ENCODE measurements around the gene F7.

F7 gene

DNA sequence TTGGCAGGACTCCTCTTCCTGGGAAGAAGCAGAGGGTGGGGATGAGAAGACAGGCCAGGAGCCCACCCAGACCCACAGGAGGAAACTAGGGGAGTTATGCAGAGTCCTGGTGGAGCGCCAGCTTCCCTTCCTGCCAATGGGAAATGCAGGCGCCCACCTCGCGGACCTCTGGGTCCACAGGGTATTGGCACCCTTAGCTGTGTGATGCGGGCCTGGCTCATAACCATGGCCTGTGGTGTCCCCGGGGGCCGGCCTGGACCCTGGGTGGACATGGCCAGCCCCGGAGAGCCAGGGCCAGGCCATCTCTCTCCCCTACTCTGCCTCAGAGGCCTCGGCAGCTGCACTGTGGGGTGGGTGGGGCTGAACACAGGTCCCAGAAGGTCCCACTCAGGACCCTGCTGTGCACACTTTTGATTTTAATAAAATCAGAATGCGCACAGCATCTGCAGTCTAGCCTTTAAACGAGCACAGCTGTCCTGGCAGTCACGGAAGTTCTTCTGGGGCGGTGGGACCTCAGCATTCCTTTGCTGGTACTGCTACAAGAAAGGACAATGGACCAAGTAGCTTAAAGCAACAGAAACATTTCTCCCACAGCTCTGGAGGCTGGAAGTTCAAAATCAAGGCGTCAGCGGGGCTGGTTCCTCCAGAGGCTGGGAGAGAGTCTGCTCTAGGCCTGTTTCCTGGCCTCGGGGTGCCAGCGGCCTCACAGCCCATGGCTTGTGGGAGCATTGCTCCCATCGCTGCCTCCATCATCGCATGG, 18.8 kb downstream of the F7 start:
- ChIA-PET POLR2A (no interaction called here), CTCF (no interaction called here)
- H3K4me3 ChIP-seq (ENCODE audit: low read depth, low read length) = no peak overlapping the region
- DNase-seq (ENCODE audit: low read depth, low spot score) = no peak
- TF ChIP-seq, protein P1, sequence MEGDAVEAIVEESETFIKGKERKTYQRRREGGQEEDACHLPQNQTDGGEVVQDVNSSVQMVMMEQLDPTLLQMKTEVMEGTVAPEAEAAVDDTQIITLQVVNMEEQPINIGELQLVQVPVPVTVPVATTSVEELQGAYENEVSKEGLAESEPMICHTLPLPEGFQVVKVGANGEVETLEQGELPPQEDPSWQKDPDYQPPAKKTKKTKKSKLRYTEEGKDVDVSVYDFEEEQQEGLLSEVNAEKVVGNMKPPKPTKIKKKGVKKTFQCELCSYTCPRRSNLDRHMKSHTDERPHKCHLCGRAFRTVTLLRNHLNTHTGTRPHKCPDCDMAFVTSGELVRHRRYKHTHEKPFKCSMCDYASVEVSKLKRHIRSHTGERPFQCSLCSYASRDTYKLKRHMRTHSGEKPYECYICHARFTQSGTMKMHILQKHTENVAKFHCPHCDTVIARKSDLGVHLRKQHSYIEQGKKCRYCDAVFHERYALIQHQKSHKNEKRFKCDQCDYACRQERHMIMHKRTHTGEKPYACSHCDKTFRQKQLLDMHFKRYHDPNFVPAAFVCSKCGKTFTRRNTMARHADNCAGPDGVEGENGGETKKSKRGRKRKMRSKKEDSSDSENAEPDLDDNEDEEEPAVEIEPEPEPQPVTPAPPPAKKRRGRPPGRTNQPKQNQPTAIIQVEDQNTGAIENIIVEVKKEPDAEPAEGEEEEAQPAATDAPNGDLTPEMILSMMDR (IDR thresholded peaks at IDR 0.05; ENCODE audit: insufficient read depth, low read length, missing control alignments) = no peak

- TF ChIP-seq, protein P1 (IDR thresholded peaks at IDR 0.05; ENCODE audit: insufficient read depth, low read length, missing control alignments) = no peak
- H3K4me3 ChIP-seq (ENCODE audit: low read depth, low read length) = no peak overlapping the region
- ChIA-PET POLR2A (no interaction called here), CTCF (no interaction called here)
- no peak for DNase-seq (ENCODE audit: low read depth, low spot score)
Observed at GRCh38 chr13:113125506-113126264, 20.1 kb downstream of the F7 start.

DNA sequence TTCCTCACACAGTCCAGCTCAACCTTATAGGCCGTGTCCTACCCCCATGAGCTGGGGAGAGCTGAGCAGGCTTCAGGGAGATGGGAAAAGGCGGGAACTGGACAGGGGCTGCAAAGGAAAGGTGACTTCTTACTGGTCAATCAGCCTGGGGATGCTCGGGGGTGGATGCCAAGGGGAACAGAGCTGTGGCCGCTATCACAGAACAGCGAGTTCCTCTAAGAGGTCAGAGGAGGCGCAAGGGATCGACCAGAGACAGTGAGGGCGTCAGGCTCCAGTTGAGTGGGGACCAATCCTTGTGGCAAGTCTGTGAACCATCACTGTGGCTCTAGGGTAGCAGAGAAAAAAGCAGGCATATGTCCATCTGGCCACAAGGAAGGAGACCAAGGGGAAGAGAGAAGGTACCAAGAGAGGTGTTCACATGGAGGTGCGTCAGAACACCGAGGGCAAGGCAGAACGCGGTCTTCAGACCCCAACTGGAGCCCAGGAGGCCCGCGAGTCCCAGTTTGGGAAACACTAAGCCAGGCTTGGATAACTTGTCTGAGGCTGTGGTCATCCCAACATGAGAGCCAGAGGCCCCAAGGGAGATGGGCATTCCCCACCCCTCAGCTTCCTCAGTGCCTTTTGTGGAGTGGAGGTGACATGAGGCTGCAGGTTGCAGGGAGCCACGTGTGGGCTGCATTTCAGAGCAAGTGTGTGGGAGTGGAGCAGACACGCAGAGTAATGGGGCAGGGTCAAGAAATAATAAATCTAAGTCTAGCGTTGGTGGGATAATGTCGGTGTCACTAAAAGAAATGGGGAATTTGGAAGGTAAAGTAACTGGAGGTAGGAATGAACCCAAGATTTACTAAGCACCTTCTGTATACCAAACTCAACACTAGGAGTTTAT, 20.9 kb downstream of the F7 start:
- TF ChIP-seq, protein P1 (IDR thresholded peaks at IDR 0.05; ENCODE audit: insufficient read depth, low read length, missing control alignments) = no peak
- ChIA-PET POLR2A (no interaction called here), CTCF (no interaction called here)
- no peak for DNase-seq (ENCODE audit: low read depth, low spot score)
- no peak overlapping the region for H3K4me3 ChIP-seq (ENCODE audit: low read depth, low read length)

GRCh38 chr13:113129480-113129879, 23.9 kb downstream of the F7 start:
- H3K4me3 ChIP-seq (ENCODE audit: low read depth, low read length) = no peak overlapping the region
- ChIA-PET POLR2A (no interaction called here), CTCF (no interaction called here)
- no peak for DNase-seq (ENCODE audit: low read depth, low spot score)
- TF ChIP-seq, protein P1 (IDR thresholded peaks at IDR 0.05; ENCODE audit: insufficient read depth, low read length, missing control alignments) = no peak

GRCh38 chr13:113129921-113130750, 24.5 kb downstream of the F7 start:
- ChIA-PET CTCF (interaction anchor here (0.8 kb wide), 1 partner anchor 17 kb away, joined by 4 read pairs; no protein-coding TSS in a partner anchor), POLR2A (no interaction called here)
- peak overlapping the region; percentile 24 for H3K4me3 ChIP-seq (ENCODE audit: low read depth, low read length)
- TF ChIP-seq, protein P1 (IDR thresholded peaks at IDR 0.05; ENCODE audit: insufficient read depth, low read length, missing control alignments) = no peak
- no peak for DNase-seq (ENCODE audit: low read depth, low spot score)

Data from AG04449 (cell line).